Bronchial epithelial cell (primary cell): ENCODE results near the gene BMAL2. TPM values are rescaled to one million over a fixed set of nuclear protein-coding genes. Genes with fewer than 3 reads are reported as not detected.

ENCODE experiments used
- DNase-seq: peaks from one replicate; pipeline ENCODE4 v3.0.0-alpha.2; 2010; ENCODE audit warnings: low read depth
- FAIRE-seq: peaks from 2 replicates; lab custom pipeline; 2011; peaks lifted over from hg19 to GRCh38; lab: Jason Lieb, UNC
- H3K27me3 ChIP-seq: 2 replicates; pipeline ENCODE4 v1.5.1; 2011; ENCODE audit warnings: low read length; ENCODE audit not compliant: control insufficient read depth, insufficient read depth
- H3K36me3 ChIP-seq: 2 replicates; pipeline ENCODE4 v1.5.1; 2011; ENCODE audit warnings: low read length; ENCODE audit not compliant: control insufficient read depth, insufficient read depth
- H3K4me3 ChIP-seq: 2 replicates; pipeline ENCODE4 v1.5.1; 2011; ENCODE audit warnings: mild to moderate bottlenecking, low read depth, low read length, control low read depth
- CTCF ChIP-seq: IDR thresholded peaks from 2 replicates; pipeline ENCODE4 v1.5.1; 2011; ENCODE audit warnings: mild to moderate bottlenecking, moderate library complexity, low read length, control low read depth, inconsistent platforms; ENCODE audit not compliant: insufficient read depth, severe bottlenecking
- total RNA-seq: library from RNA; depleted of rRNA; stranded (reverse); fragments of >200 nt; gene quantifications from 2 replicates; pipeline ENCODE4 v1.2.1, GENCODE V29; 2014

BMAL2 gene
- 101 and 102 TPM in 2 replicates for total RNA-seq

GRCh38 chr12:27332714-27333402 is at the start of gene BMAL2:
BMAL2 (plus strand) TSS chr12:27332836; CDS start chr12:27333073, 237 bp downstream.
- Histone ChIP-seq H3K36me3 (no peaks in the 10 kb centered on the region), H3K27me3 (no peaks in the 10 kb centered on the region), H3K4me3 (peak within 1 kb of the TSS; percentile 77)
- no peak for FAIRE-seq
- TF ChIP-seq CTCF = no peak
- peak; percentile 21 for DNase-seq

- FAIRE-seq (no peak), DNase-seq (no peak)
- no peaks in the 10 kb centered on the region for H3K36me3 ChIP-seq
- no peak for TF ChIP-seq CTCF
- H3K27me3 ChIP-seq = no peaks in the 10 kb centered on the region
- H3K4me3 ChIP-seq = no peak overlapping the region
Measured at GRCh38 chr12:27284021-27284420, 48.6 kb upstream of the BMAL2 start.

- DNase-seq (peak; percentile 41), FAIRE-seq (no peak)
- H3K27me3 ChIP-seq = no peaks in the 10 kb centered on the region
- TF ChIP-seq CTCF = no peak
- no peak overlapping the region for H3K4me3 ChIP-seq
- no peaks in the 10 kb centered on the region for H3K36me3 ChIP-seq
Measured at GRCh38 chr12:27284751-27285150, 47.9 kb upstream of the BMAL2 start.

GRCh38 chr12:27285403-27285802 is 47.2 kb upstream of the BMAL2 start:
- no peaks in the 10 kb centered on the region for H3K36me3 ChIP-seq
- no peak for TF ChIP-seq CTCF
- no peak overlapping the region for H3K4me3 ChIP-seq
- DNase-seq (no peak), FAIRE-seq (peak; percentile 81)
- no peaks in the 10 kb centered on the region for H3K27me3 ChIP-seq

- H3K4me3 ChIP-seq = no peak overlapping the region
- FAIRE-seq = no peak
- DNase-seq = no peak
- no peak for TF ChIP-seq CTCF
- H3K27me3 ChIP-seq = no peaks in the 10 kb centered on the region
- H3K36me3 ChIP-seq = no peaks in the 10 kb centered on the region
Measured at GRCh38 chr12:27289414-27289813, 43.2 kb upstream of the BMAL2 start.

GRCh38 chr12:27290501-27291168 is 42.0 kb upstream of the BMAL2 start:
- H3K4me3 ChIP-seq = no peak overlapping the region
- no peak for FAIRE-seq
- no peak for TF ChIP-seq CTCF
- no peaks in the 10 kb centered on the region for H3K27me3 ChIP-seq
- no peak for DNase-seq
- H3K36me3 ChIP-seq = no peaks in the 10 kb centered on the region
